ENCODE data around the gene ZDHHC14. TPM values are rescaled to one million over a fixed set of nuclear protein-coding genes. Genes with fewer than 3 reads are reported as not detected.

Gene ZDHHC14
- total RNA-seq, 4 donors from 2014 or later = 9.1 to 20.6 (median 12.5) TPM

DNA sequence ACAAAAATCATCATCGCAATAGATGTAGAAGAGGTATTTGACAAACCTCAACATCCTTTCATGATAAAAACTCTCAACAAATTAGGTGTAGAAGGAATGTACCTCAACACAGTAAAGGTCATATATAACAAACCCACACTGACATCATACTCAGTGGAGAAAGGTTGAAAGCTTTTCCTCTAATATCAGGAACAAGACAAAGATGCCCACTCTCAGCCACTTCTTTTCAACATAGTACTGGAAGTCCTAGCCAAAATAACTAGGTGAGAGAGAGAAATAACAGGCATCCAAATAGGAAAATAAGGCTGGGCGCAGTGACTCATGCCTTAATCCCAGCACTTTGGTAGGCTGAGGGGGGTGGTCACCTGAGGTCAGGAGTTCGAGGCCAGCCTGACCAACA is 95.8 kb downstream of the ZDHHC14 start:
- Histone ChIP-seq H3K4me1 (no peaks in the 10 kb centered on the region), H3K27me3 (no peaks in the 10 kb centered on the region), H3K4me3 (no peak overlapping the region), H3K36me3 (no peaks in the 10 kb centered on the region), H3K27ac (no peak overlapping the region), H3K9me3 (no peaks in the 10 kb centered on the region)
- no peak for DNase-seq
- TF ChIP-seq POLR2A (IDR thresholded peaks at IDR 0.05) = no peak
- TF ChIP-seq, protein P1, sequence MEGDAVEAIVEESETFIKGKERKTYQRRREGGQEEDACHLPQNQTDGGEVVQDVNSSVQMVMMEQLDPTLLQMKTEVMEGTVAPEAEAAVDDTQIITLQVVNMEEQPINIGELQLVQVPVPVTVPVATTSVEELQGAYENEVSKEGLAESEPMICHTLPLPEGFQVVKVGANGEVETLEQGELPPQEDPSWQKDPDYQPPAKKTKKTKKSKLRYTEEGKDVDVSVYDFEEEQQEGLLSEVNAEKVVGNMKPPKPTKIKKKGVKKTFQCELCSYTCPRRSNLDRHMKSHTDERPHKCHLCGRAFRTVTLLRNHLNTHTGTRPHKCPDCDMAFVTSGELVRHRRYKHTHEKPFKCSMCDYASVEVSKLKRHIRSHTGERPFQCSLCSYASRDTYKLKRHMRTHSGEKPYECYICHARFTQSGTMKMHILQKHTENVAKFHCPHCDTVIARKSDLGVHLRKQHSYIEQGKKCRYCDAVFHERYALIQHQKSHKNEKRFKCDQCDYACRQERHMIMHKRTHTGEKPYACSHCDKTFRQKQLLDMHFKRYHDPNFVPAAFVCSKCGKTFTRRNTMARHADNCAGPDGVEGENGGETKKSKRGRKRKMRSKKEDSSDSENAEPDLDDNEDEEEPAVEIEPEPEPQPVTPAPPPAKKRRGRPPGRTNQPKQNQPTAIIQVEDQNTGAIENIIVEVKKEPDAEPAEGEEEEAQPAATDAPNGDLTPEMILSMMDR (IDR thresholded peaks at IDR 0.05) = no peak

DNA sequence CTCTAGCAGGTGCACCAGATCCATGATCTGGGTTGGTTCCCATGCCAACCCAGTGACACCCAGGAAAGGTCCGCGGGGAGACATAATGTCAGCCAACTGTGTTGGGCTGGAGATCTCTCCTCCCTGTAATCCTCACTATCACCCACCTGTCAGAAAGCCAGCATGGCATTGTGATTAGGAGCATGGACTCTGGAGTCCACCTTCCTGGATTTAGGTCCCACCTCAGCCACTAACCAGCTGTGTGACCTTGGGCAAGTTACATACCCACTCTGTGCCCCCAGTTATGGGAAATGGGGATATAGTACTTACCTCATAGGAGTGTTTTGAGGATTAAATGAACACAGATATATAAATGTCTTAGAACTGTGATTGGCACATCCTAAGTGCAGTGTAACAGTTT is 97.9 kb downstream of the ZDHHC14 start:
- no peak for DNase-seq
- Histone ChIP-seq H3K4me3 (no peak overlapping the region), H3K27ac (no peak overlapping the region), H3K9me3 (no peaks in the 10 kb centered on the region), H3K36me3 (no peaks in the 10 kb centered on the region), H3K27me3 (no peaks in the 10 kb centered on the region), H3K4me1 (no peaks in the 10 kb centered on the region)
- no peak for TF ChIP-seq POLR2A (IDR thresholded peaks at IDR 0.05)
- TF ChIP-seq, protein P1 (IDR thresholded peaks at IDR 0.05) = no peak

- no peak overlapping the region for H3K27ac ChIP-seq
- H3K27me3 ChIP-seq = no peaks in the 10 kb centered on the region
- H3K36me3 ChIP-seq = no peaks in the 10 kb centered on the region
- no peaks in the 10 kb centered on the region for H3K4me1 ChIP-seq
- H3K4me3 ChIP-seq = no peak overlapping the region
- H3K9me3 ChIP-seq = no peaks in the 10 kb centered on the region
- TF ChIP-seq, protein P1 (IDR thresholded peaks at IDR 0.05) = no peak
- DNase-seq = no peak
Observed at GRCh38 chr6:157479464-157480303, 98.7 kb downstream of the ZDHHC14 start.

DNA sequence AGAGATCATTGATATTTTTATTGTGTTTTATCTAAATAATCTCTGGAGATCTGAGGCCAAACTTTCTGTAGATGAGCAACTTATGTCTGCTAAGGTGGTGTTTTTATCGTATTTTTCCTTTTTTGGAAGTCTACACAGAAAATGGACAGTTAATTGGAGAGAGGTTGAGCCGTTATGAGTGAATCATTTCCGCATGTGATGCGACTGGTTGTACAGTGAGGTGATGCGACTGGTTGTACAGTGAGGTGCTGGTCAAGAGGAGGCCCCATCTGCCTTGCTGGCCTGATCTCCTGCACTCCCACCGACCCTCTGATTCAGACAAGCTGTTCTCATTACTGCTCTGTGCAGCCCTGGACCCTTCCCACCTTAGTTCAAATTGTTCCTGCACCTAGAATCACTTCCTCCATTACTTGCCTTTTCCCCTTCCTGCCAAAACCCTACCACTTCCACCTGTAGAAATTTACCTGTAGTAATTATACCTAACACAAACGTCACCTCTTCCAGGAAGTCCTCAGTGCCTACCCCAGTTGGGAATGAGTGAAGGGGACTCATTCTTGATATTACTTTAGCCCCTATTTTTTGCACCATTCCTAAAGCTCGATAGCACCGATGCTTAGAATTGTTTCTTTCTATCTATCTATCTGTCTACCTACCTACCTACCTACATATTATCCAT is 100.3 kb downstream of the ZDHHC14 start:
- H3K27ac ChIP-seq = no peak overlapping the region
- no peaks in the 10 kb centered on the region for H3K27me3 ChIP-seq
- no peak overlapping the region for H3K4me3 ChIP-seq
- H3K4me1 ChIP-seq = no peaks in the 10 kb centered on the region
- TF ChIP-seq POLR2A (IDR thresholded peaks at IDR 0.05) = no peak
- TF ChIP-seq, protein P1 (IDR thresholded peaks at IDR 0.05) = no peak
- no peak for DNase-seq
- no peaks in the 10 kb centered on the region for H3K9me3 ChIP-seq
- H3K36me3 ChIP-seq = no peaks in the 10 kb centered on the region

GRCh38 chr6:157481865-157482249 is 100.9 kb downstream of the ZDHHC14 start:
- no peaks in the 10 kb centered on the region for H3K36me3 ChIP-seq
- TF ChIP-seq, protein P1 (IDR thresholded peaks at IDR 0.05) = no peak
- no peak for TF ChIP-seq POLR2A (IDR thresholded peaks at IDR 0.05)
- H3K4me1 ChIP-seq = peaks cover 0 to 2% (median 0%) of the 10 kb centered on the region in 4 donors
- DNase-seq = no peak
- no peak overlapping the region for H3K27ac ChIP-seq
- H3K9me3 ChIP-seq = no peaks in the 10 kb centered on the region
- no peaks in the 10 kb centered on the region for H3K27me3 ChIP-seq
- H3K4me3 ChIP-seq = no peak overlapping the region

Data from Peyer's patch (tissue), 4 donors.